HFFc6 (cell line): ENCODE measurements around the gene ADAMTS9. TPM values are rescaled to one million over a fixed set of nuclear protein-coding genes. Genes with fewer than 3 reads are reported as not detected.

Experiments
- DNase-seq: peaks from one replicate; pipeline ENCODE4 v3.0.0-alpha.2; 2018
- H3K27ac Mint-ChIP-seq: 2 replicates; pipeline ENCODE4 v1.8.0; 2020; ENCODE audit warnings: mild to moderate bottlenecking, mixed read lengths
- H3K27me3 Mint-ChIP-seq: 2 replicates; pipeline ENCODE4 v1.8.0; 2021; ENCODE audit warnings: mild to moderate bottlenecking, moderate library complexity, mixed read lengths; ENCODE audit not compliant: insufficient read depth
- H3K36me3 Mint-ChIP-seq: 2 replicates; pipeline ENCODE4 v1.8.0; 2021; ENCODE audit warnings: low read depth, mixed read lengths
- H3K4me1 Mint-ChIP-seq: 2 replicates; pipeline ENCODE4 v1.8.0; 2020; ENCODE audit warnings: low read depth, mixed read lengths
- H3K4me3 Mint-ChIP-seq: 2 replicates; pipeline ENCODE4 v1.8.0; 2020; ENCODE audit warnings: mild to moderate bottlenecking, moderate library complexity, mixed read lengths
- H3K9me3 Mint-ChIP-seq: 2 replicates; pipeline ENCODE4 v1.8.0; 2020; ENCODE audit warnings: mild to moderate bottlenecking, mixed read lengths
- total RNA-seq, 6 experiments: library from RNA; stranded (reverse); fragmentation: NEBNext Ultra II Directional; extraction: Animal tissue kit (Norgen Biotek cat#: 25700); gene quantifications; 2 replicates in 1 of 6; 3 replicates in 5 of 6; pipeline ENCODE4 v1.2.3, GENCODE V29; 2021
- TF ChIP-seq, protein P1 (sequence below): fragments of 200-600 bp; sonication (generic); IDR thresholded peaks from 2 replicates; pipeline ENCODE4 v1.5.0; 2021; ENCODE audit warnings: antibody characterized with exemption, mild to moderate bottlenecking

Gene ADAMTS9
- total RNA-seq, 6 experiments from 2014 or later: 0.07 to 0.14 (median 0.12) TPM; not detected in 1

DNA sequence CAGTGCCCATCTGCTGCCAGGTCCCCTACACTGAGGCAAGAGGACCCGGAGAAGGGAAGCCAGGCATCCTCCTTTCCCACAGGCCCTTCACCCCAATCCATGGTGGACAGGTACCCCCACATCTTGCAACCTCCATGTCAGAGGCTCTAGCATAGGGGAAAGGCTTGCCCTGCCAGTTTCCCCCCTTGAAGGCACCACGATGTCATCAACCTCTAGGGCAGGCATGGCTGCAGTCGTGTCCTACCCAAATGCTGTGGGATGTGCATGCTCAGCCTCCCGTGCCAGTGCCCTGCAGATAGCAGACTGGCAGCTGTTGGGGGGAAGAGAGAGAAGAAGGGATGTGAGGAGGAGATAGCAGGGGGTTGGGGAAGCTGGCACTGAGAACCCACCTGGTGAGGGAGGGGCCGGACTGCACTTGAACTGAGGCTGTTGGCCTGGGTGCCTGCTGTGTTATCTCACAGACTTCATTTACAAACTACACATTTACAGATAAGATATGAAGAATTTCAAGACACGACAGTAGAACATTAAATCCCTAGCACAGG, 197.5 kb downstream of the ADAMTS9 start:
- TF ChIP-seq, protein P1, sequence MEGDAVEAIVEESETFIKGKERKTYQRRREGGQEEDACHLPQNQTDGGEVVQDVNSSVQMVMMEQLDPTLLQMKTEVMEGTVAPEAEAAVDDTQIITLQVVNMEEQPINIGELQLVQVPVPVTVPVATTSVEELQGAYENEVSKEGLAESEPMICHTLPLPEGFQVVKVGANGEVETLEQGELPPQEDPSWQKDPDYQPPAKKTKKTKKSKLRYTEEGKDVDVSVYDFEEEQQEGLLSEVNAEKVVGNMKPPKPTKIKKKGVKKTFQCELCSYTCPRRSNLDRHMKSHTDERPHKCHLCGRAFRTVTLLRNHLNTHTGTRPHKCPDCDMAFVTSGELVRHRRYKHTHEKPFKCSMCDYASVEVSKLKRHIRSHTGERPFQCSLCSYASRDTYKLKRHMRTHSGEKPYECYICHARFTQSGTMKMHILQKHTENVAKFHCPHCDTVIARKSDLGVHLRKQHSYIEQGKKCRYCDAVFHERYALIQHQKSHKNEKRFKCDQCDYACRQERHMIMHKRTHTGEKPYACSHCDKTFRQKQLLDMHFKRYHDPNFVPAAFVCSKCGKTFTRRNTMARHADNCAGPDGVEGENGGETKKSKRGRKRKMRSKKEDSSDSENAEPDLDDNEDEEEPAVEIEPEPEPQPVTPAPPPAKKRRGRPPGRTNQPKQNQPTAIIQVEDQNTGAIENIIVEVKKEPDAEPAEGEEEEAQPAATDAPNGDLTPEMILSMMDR: no peak
- H3K27me3 Mint-ChIP-seq: peaks cover 44% of the 10 kb centered on the region
- H3K27ac Mint-ChIP-seq: no peak overlapping the region
- no peaks in the 10 kb centered on the region for H3K36me3 Mint-ChIP-seq
- DNase-seq: no peak
- no peak overlapping the region for H3K4me3 Mint-ChIP-seq
- no peaks in the 10 kb centered on the region for H3K9me3 Mint-ChIP-seq
- H3K4me1 Mint-ChIP-seq: no peaks in the 10 kb centered on the region

DNA sequence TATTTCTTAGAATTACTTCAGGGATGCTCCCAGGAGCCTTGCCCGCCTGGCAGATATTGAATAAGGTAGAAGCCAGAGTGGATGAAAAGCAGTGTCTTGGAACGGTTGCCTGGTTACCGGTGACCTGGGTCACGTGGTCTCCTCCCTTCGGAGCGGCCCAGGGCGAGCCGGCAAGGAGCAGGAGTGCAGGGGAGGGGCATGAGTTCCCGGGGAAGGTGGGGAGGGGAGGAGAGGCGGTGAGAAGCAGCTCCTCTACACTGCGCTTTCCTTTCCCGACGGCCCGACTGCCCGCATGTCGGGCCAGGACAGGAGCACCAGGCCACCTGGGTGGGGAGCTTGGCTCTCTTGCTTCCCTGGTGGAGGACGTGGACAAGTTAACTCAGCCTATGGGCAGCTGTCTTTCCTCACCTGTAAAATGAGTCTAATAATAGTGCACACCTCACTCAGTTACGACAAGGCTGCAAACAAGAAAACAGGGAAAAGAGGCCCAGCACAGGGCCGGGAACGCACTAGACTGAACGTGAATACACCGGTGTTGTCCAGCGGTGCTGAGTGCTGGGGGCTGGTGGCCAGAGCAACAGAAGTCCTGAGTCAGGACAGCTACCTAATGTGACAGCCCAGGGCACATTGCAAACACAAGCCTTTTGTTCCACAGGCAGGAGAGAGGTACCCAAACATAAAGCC, 198.3 kb downstream of the ADAMTS9 start:
- H3K36me3 Mint-ChIP-seq: no peaks in the 10 kb centered on the region
- H3K9me3 Mint-ChIP-seq: no peaks in the 10 kb centered on the region
- no peak for DNase-seq
- peaks cover 43% of the 10 kb centered on the region for H3K27me3 Mint-ChIP-seq
- no peak overlapping the region for H3K4me3 Mint-ChIP-seq
- H3K4me1 Mint-ChIP-seq: no peaks in the 10 kb centered on the region
- no peak overlapping the region for H3K27ac Mint-ChIP-seq
- TF ChIP-seq, protein P1: no peak

GRCh38 chr3:64488939-64489338, 198.9 kb downstream of the ADAMTS9 start:
- TF ChIP-seq, protein P1: no peak
- Mint-ChIP-seq H3K9me3 (no peaks in the 10 kb centered on the region), H3K27me3 (peaks cover 37% of the 10 kb centered on the region), H3K27ac (no peak overlapping the region), H3K36me3 (no peaks in the 10 kb centered on the region), H3K4me1 (no peaks in the 10 kb centered on the region), H3K4me3 (no peak overlapping the region)
- no peak for DNase-seq

GRCh38 chr3:64484289-64484992, 203.4 kb downstream of the ADAMTS9 start:
- peaks cover 12% of the 10 kb centered on the region for H3K27me3 Mint-ChIP-seq
- DNase-seq: peak; percentile 74
- H3K4me1 Mint-ChIP-seq: no peaks in the 10 kb centered on the region
- H3K4me3 Mint-ChIP-seq: no peak overlapping the region
- 0 out of 2 replicates have a peak, but pooled peaks cover 4% of the 10 kb centered on the region for H3K9me3 Mint-ChIP-seq
- TF ChIP-seq, protein P1: peak; percentile 97
- no peaks in the 10 kb centered on the region for H3K36me3 Mint-ChIP-seq
- H3K27ac Mint-ChIP-seq: no peak overlapping the region

DNA sequence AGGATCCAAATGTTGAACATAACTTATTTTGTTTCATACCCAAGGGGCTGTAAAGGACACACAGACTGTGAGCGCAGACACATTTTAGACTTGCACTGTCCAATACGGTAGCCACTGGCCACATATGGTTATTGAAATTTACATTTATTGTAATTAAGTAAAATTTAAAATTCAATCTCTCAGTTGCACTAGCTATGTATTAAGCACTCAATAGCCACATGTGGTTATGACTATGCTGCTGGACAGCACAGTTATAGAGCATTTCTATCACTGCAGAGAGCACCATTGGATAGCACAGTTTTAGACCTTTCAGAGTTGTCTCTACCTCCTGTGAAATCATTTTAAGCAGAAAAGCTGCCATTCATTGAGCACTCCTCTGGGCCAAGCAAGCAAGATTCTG, 204.3 kb downstream of the ADAMTS9 start:
- no peak overlapping the region for H3K27ac Mint-ChIP-seq
- no peak overlapping the region for H3K4me3 Mint-ChIP-seq

More for the DNA sequence above, 204.3 kb downstream of the ADAMTS9 start:
- TF ChIP-seq, protein P1: no peak
- Mint-ChIP-seq H3K4me1 (no peaks in the 10 kb centered on the region), H3K27me3 (peaks cover 12% of the 10 kb centered on the region), H3K9me3 (0 out of 2 replicates have a peak, but pooled peaks cover 4% of the 10 kb centered on the region), H3K36me3 (no peaks in the 10 kb centered on the region)
- no peak for DNase-seq
